ENCODE data around the gene SULT1C2.

The SULT1C2 gene

GRCh38 chr2:108293850-108294249 is 5.2 kb downstream of the SULT1C2 start:
- no peak for DNase-seq (ENCODE audit: low read depth in 2 of 2)

- DNase-seq (ENCODE audit: low read depth in 2 of 2): no peak
Observed at GRCh38 chr2:108297436-108298141, 8.9 kb downstream of the SULT1C2 start.

GRCh38 chr2:108301558-108301957 is 12.9 kb downstream of the SULT1C2 start:
- no peak for DNase-seq (ENCODE audit: low read depth in 2 of 2)

GRCh38 chr2:108304975-108305374 is 16.3 kb downstream of the SULT1C2 start:
- no peak for DNase-seq (ENCODE audit: low read depth in 2 of 2)

GRCh38 chr2:108305901-108306300 is 17.2 kb downstream of the SULT1C2 start:
- no peak for DNase-seq (ENCODE audit: low read depth in 2 of 2)

GRCh38 chr2:108309903-108310302 is 21.2 kb downstream of the SULT1C2 start:
- no peak for DNase-seq (ENCODE audit: low read depth in 2 of 2)

GRCh38 chr2:108314586-108315296 is 26.0 kb downstream of the SULT1C2 start:
- DNase-seq (ENCODE audit: low read depth in 2 of 2): no peak

GRCh38 chr2:108315444-108315934 is 26.8 kb downstream of the SULT1C2 start:
- no peak for DNase-seq (ENCODE audit: low read depth in 2 of 2)

- DNase-seq (ENCODE audit: low read depth in 2 of 2): no peak
Observed at GRCh38 chr2:108316033-108316432, 27.3 kb downstream of the SULT1C2 start.

GRCh38 chr2:108316461-108317258 is 28.0 kb downstream of the SULT1C2 start:
- DNase-seq (ENCODE audit: low read depth in 2 of 2): no peak

GRCh38 chr2:108320326-108320922 is 31.7 kb downstream of the SULT1C2 start:
- DNase-seq (ENCODE audit: low read depth in 2 of 2): no peak

- DNase-seq (ENCODE audit: low read depth in 2 of 2): no peak
Observed at GRCh38 chr2:108323619-108324018, 34.9 kb downstream of the SULT1C2 start.

- no peak for DNase-seq (ENCODE audit: low read depth in 2 of 2)
Observed at GRCh38 chr2:108324531-108325255, 36.0 kb downstream of the SULT1C2 start.

GRCh38 chr2:108325756-108326155 is 37.1 kb downstream of the SULT1C2 start:
- DNase-seq (ENCODE audit: low read depth in 2 of 2): no peak

GRCh38 chr2:108329771-108330170 is 41.1 kb downstream of the SULT1C2 start:
- no peak for DNase-seq (ENCODE audit: low read depth in 2 of 2)

- no peak for DNase-seq (ENCODE audit: low read depth in 2 of 2)
Observed at GRCh38 chr2:108330979-108331378, 42.3 kb downstream of the SULT1C2 start.

- DNase-seq (ENCODE audit: low read depth in 2 of 2): no peak
Observed at GRCh38 chr2:108345951-108346350, 57.3 kb downstream of the SULT1C2 start.

GRCh38 chr2:108346827-108347226 is 58.1 kb downstream of the SULT1C2 start:
- DNase-seq (ENCODE audit: low read depth in 2 of 2): no peak

- DNase-seq (ENCODE audit: low read depth in 2 of 2): no peak
Observed at GRCh38 chr2:108347786-108348185, 59.1 kb downstream of the SULT1C2 start.

GRCh38 chr2:108348816-108349570 is 60.3 kb downstream of the SULT1C2 start:
- no peak for DNase-seq (ENCODE audit: low read depth in 2 of 2)

- DNase-seq (ENCODE audit: low read depth in 2 of 2): no peak
Observed at GRCh38 chr2:108349571-108349928, 60.9 kb downstream of the SULT1C2 start.

Data from stimulated activated CD8-positive, alpha-beta memory T cell treated with anti-CD3 and anti-CD28 coated beads, Interleukin-2, amount 100 ng/mL, for 48 hours (primary cell).